Measurements from ENCODE around the gene EGFL7. TPM values are rescaled to one million over a fixed set of nuclear protein-coding genes. Genes with fewer than 3 reads are reported as not detected.

Gene EGFL7
- total RNA-seq, 6 experiments from 2014 or later = 26.7 to 54.2 (median 45.8) TPM

GRCh38 chr9:136675477-136676296 lies 13.0 kb downstream of the EGFL7 start:
- intact Hi-C loops (cut with DNase I) = no loop called here

GRCh38 chr9:136676297-136676794 lies 13.6 kb downstream of the EGFL7 start:
- DNase-seq (no peak), ATAC-seq (no peak)
- no CpG with 5 or more reads among the region's 13 CpGs for WGBS (ENCODE audit: insufficient coverage, low coverage, low lambda C conversion rate, missing lambda C conversion rate)
- H3K4me3 ChIP-seq = no peak overlapping the region
- intact Hi-C loops (cut with DNase I) = no loop called here
- H3K4me1 ChIP-seq = peaks cover 0 to 70% (median 35%) of the 10 kb centered on the region in 4 donors
- peaks cover 0 to 19% (median 11%) of the 10 kb centered on the region in 4 donors for H3K36me3 ChIP-seq
- no peak overlapping the region for H3K27ac ChIP-seq
- no peaks in the 10 kb centered on the region for H3K27me3 ChIP-seq
- TF ChIP-seq POLR2A (IDR thresholded peaks at IDR 0.05) = no peak
- no peak for TF ChIP-seq CTCF (IDR thresholded peaks at IDR 0.05)
- H3K9me3 ChIP-seq = no peaks in the 10 kb centered on the region

More at GRCh38 chr9:136675477-136676296, 13.0 kb downstream of the EGFL7 start:
- Histone ChIP-seq H3K27ac (no peak overlapping the region), H3K4me3 (no peak overlapping the region), H3K9me3 (no peaks in the 10 kb centered on the region), H3K4me1 (peaks cover 0 to 64% (median 31%) of the 10 kb centered on the region in 4 donors), H3K36me3 (peaks cover 0 to 19% (median 11%) of the 10 kb centered on the region in 4 donors), H3K27me3 (no peaks in the 10 kb centered on the region)
- TF ChIP-seq CTCF (IDR thresholded peaks at IDR 0.05) = no peak
- TF ChIP-seq POLR2A (IDR thresholded peaks at IDR 0.05) = no peak
- WGBS (ENCODE audit: insufficient coverage, low coverage, low lambda C conversion rate, missing lambda C conversion rate) = 40% methylated on average over 2 of the region's 16 CpGs
- DNase-seq (peak in 1 of 3 donors; percentile 61), ATAC-seq (peak in 3 of 4 donors; percentile 0 to 8 (median 1))

- WGBS (ENCODE audit: insufficient coverage, low coverage, low lambda C conversion rate, missing lambda C conversion rate) = 97% methylated on average over 5 of the region's 46 CpGs
- ATAC-seq (no peak), DNase-seq (no peak)
- H3K4me3 ChIP-seq = no peak overlapping the region
- TF ChIP-seq POLR2A (IDR thresholded peaks at IDR 0.05) (no peak), CTCF (IDR thresholded peaks at IDR 0.05) (no peak)
- no peaks in the 10 kb centered on the region for H3K27me3 ChIP-seq
- intact Hi-C loops (cut with DNase I) = no loop called here
- no peaks in the 10 kb centered on the region for H3K9me3 ChIP-seq
- H3K27ac ChIP-seq = no peak overlapping the region
- peaks cover 0 to 19% (median 11%) of the 10 kb centered on the region in 4 donors for H3K36me3 ChIP-seq
- H3K4me1 ChIP-seq = peaks cover 0 to 70% (median 37%) of the 10 kb centered on the region in 4 donors
These were observed 14.4 kb downstream of the EGFL7 start for GRCh38 chr9:136676920-136677686.

- peaks cover 0 to 17% (median 11%) of the 10 kb centered on the region in 4 donors for H3K36me3 ChIP-seq
- WGBS (ENCODE audit: insufficient coverage, low coverage, low lambda C conversion rate, missing lambda C conversion rate) = 100% methylated on average over 1 of the region's 15 CpGs
- TF ChIP-seq POLR2A (IDR thresholded peaks at IDR 0.05) = no peak
- TF ChIP-seq CTCF (IDR thresholded peaks at IDR 0.05) = no peak
- intact Hi-C loops (cut with DNase I) = no loop called here
- H3K9me3 ChIP-seq = no peaks in the 10 kb centered on the region
- H3K4me3 ChIP-seq = no peak overlapping the region
- peak overlapping the region; percentile 1 to 69 (median 28) for H3K27ac ChIP-seq
- DNase-seq (no peak), ATAC-seq (no peak)
- H3K4me1 ChIP-seq = peaks cover 0 to 70% (median 36%) of the 10 kb centered on the region in 4 donors
- H3K27me3 ChIP-seq = no peaks in the 10 kb centered on the region
These were observed 15.3 kb downstream of the EGFL7 start for GRCh38 chr9:136678034-136678433.

Data from right lobe of liver (tissue), 6 donors.